ENCODE results near the gene CMIP. TPM values are rescaled to one million over a fixed set of nuclear protein-coding genes. Genes with fewer than 3 reads are reported as not detected.

Gene CMIP
- total and polyA plus RNA-seq, 10 of the 15 experiments (the other 5 are each of a cell fraction or from before 2014, with no cell fraction given): 1.2 to 43.2 (median 4.4) TPM

- ChIA-PET SMC1A (ENCODE audit: uncharacterized antibody, unreplicated experiment) (interaction anchor here (1.6 kb wide), 1 partner anchor 108 kb away, joined by 3 read pairs; no protein-coding TSS in a partner anchor), RAD21 (ENCODE audit: unreplicated experiment) (interaction anchor here (0.9 kb wide), 1 partner anchor 87 kb away, joined by 3 read pairs; no protein-coding TSS in a partner anchor), POLR2A (no interaction called here), CTCF (no interaction called here)
- Histone ChIP-seq H4K20me1 (ENCODE audit: control insufficient read depth, insufficient read depth) (no peaks in the 10 kb centered on the region), H3K4me3 (no peak overlapping the region), H3K36me3 (ENCODE audit: control insufficient read depth in 2 of 2, insufficient read depth in 2 of 2, low read length in 1 of 2) (peaks cover 2 to 5% of the 10 kb centered on the region in 2 experiments; a peak in 3 of 4 replicates), H3K27me3 (replicated peaks in 1 of 2; ENCODE audit: control insufficient read depth in 2 of 2, insufficient read depth in 2 of 2, low read length in 1 of 2) (no peaks in the 10 kb centered on the region), H3K4me1 (ENCODE audit: control insufficient read depth, insufficient read depth, low read length) (peaks cover 10% of the 10 kb centered on the region), H3K27ac (ENCODE audit: control insufficient read depth, insufficient read depth) (no peak overlapping the region), H3K9me3 (replicated peaks; ENCODE audit: control insufficient read depth, insufficient read depth, low read length) (no peaks in the 10 kb centered on the region), H3K4me2 (ENCODE audit: control insufficient read depth, insufficient read depth) (no peak overlapping the region), H2AFZ (ENCODE audit: control insufficient read depth, low read depth, low read length) (no peak overlapping the region), H3K79me2 (ENCODE audit: control insufficient read depth, insufficient read depth, low read length) (peaks cover 1% of the 10 kb centered on the region; the same call in 1 of the 2 replicates), H3K9ac (ENCODE audit: control insufficient read depth, insufficient read depth, low read length) (no peak overlapping the region)
- WGBS (ENCODE audit: insufficient coverage, insufficient replicate concordance, low lambda C conversion rate, missing lambda C conversion rate): 88% methylated on average over 12 of the region's 12 CpGs
- in situ Hi-C loops (cut with MboI) (no loop called here), intact Hi-C loops (cut with micrococcal nuclease; ENCODE audit: unreplicated experiment) (no loop called here)
- no peak for DNase-seq (ENCODE audit: low read depth, low spot score)
- BruUV-seq (replicated peaks): no TSS peak
- no peak for ATAC-seq
- TF ChIP-seq BMI1 (IDR thresholded peaks at IDR 0.05; ENCODE audit: borderline replicate concordance): no peak
- TF ChIP-seq ZNF274 (IDR thresholded peaks at IDR 0.05; ENCODE audit: insufficient read depth, insufficient read length): no peak
- no peak for TF ChIP-seq PML (IDR thresholded peaks at IDR 0.05; ENCODE audit: low read length)
- no peak for TF ChIP-seq PAX8 (IDR thresholded peaks at IDR 0.05)
- TF ChIP-seq RUNX3 (IDR thresholded peaks at IDR 0.05; ENCODE audit: low read length): no peak
- TF ChIP-seq ZNF384 (IDR thresholded peaks at IDR 0.05; ENCODE audit: borderline replicate concordance, low read depth, low read length): no peak
- no peak for TF ChIP-seq POLR2AphosphoS5 (IDR thresholded peaks at IDR 0.05; ENCODE audit: low read length)
- no peak for TF ChIP-seq FOXM1 (IDR thresholded peaks at IDR 0.05; ENCODE audit: low read depth, low read length)
- TF ChIP-seq BCLAF1 (IDR thresholded peaks at IDR 0.05): no peak
- no peak for TF ChIP-seq BACH1 (IDR thresholded peaks at IDR 0.05; ENCODE audit: borderline replicate concordance)
- no peak for TF ChIP-seq YBX1 (IDR thresholded peaks at IDR 0.05)
- TF ChIP-seq EGR1 (IDR thresholded peaks at IDR 0.05; ENCODE audit: borderline replicate concordance in 1 of 2, low read depth in 2 of 2, low read length in 2 of 2): no peak
- no peak for TF ChIP-seq RB1 (IDR thresholded peaks at IDR 0.05; ENCODE audit: borderline replicate concordance)
- TF ChIP-seq ATF7 (IDR thresholded peaks at IDR 0.05; ENCODE audit: low read depth): no peak
- TF ChIP-seq POLR2AphosphoS2 (IDR thresholded peaks at IDR 0.05; ENCODE audit: low read depth, low read length): no peak
- no peak for TF ChIP-seq NR2C2 (IDR thresholded peaks at IDR 0.05; ENCODE audit: borderline replicate concordance, control insufficient read depth, insufficient read length, low read depth)
- no peak for TF ChIP-seq IRF4 (IDR thresholded peaks at IDR 0.05; ENCODE audit: low read depth, low read length)
- TF ChIP-seq EED (IDR thresholded peaks at IDR 0.05; ENCODE audit: low read depth): no peak
- FAIRE-seq: no peak
Observed at GRCh38 chr16:81627729-81628244, 183.2 kb downstream of the CMIP start.

All from GM12878 (cell line).